HG03103 (cell line): Measurements from ENCODE around the gene LMO7.

ENCODE experiments used
- ATAC-seq: cut with Tn5 transposase; IDR thresholded peaks from one replicate; pipeline ENCODE4 v1.9.1; 2021; ENCODE audit warnings: low read depth; ENCODE audit not compliant: unreplicated experiment

LMO7 gene

GRCh38 chr13:75875450-75875849, 239.3 kb downstream of the LMO7 start:
- ATAC-seq = no peak

GRCh38 chr13:75876142-75877050, 240.3 kb downstream of the LMO7 start:
- ATAC-seq = peak; percentile 85

GRCh38 chr13:75877071-75877470, 240.9 kb downstream of the LMO7 start:
- ATAC-seq = no peak

GRCh38 chr13:75879656-75880055, 243.5 kb downstream of the LMO7 start:
- no peak for ATAC-seq

GRCh38 chr13:75881109-75881775, 245.1 kb downstream of the LMO7 start:
- ATAC-seq = no peak

- ATAC-seq = no peak
Measured at GRCh38 chr13:75882261-75882660, 246.1 kb downstream of the LMO7 start.

- ATAC-seq = no peak
Measured at GRCh38 chr13:75889427-75889826, 253.3 kb downstream of the LMO7 start.

GRCh38 chr13:75895168-75895567, 259.0 kb downstream of the LMO7 start:
- ATAC-seq = no peak

- ATAC-seq = no peak
Measured at GRCh38 chr13:75896271-75896670, 260.1 kb downstream of the LMO7 start.

GRCh38 chr13:75897386-75897785, 261.3 kb downstream of the LMO7 start:
- no peak for ATAC-seq

GRCh38 chr13:75901501-75901900, 265.4 kb downstream of the LMO7 start:
- no peak for ATAC-seq

GRCh38 chr13:75902166-75903104, 266.3 kb downstream of the LMO7 start:
- ATAC-seq = no peak

GRCh38 chr13:75904012-75904411, 267.9 kb downstream of the LMO7 start:
- ATAC-seq = no peak

- no peak for ATAC-seq
Measured at GRCh38 chr13:75906315-75906714, 270.2 kb downstream of the LMO7 start.

GRCh38 chr13:75907044-75907443, 270.9 kb downstream of the LMO7 start:
- no peak for ATAC-seq

GRCh38 chr13:75908141-75908540, 272.0 kb downstream of the LMO7 start:
- no peak for ATAC-seq
